K562 (cell line): ENCODE measurements around the gene ZNHIT2. TPM values are rescaled to one million over a fixed set of nuclear protein-coding genes. Genes with fewer than 3 reads are reported as not detected.

Source experiments
- BRD4 ChIP-seq: fragments of 200-600 bp; sonication (generic); IDR thresholded peaks from 2 replicates; pipeline ENCODE4 v1.6.1; 2017; ENCODE audit warnings: inconsistent platforms
- CBFB ChIP-seq: sonication (generic); formaldehyde crosslinking; IDR thresholded peaks from 2 replicates; pipeline ENCODE4 v1.4.0; 2020; ENCODE audit warnings: mild to moderate bottlenecking, missing genetic modification reagents
- CBX5 ChIP-seq: IDR thresholded peaks from 2 replicates; pipeline ENCODE4 v1.6.1; 2014; ENCODE audit warnings: low read depth, borderline replicate concordance
- CBX8 ChIP-seq: fragments of 200-600 bp; sonication (generic); IDR thresholded peaks from 2 replicates; pipeline ENCODE4 v1.6.1; 2012; ENCODE audit warnings: borderline replicate concordance, mixed run types, low read depth, mild to moderate bottlenecking, moderate library complexity, mixed read lengths, low read length, control low read depth, inconsistent platforms; ENCODE audit not compliant: poor library complexity, severe bottlenecking; ENCODE audit errors: extremely low read depth
- HIVEP1 ChIP-seq: fragments of 250-450 bp; sonication (Bioruptor Pico); IDR thresholded peaks from 2 replicates; pipeline ENCODE4 v1.4.0; 2020; ENCODE audit warnings: mild to moderate bottlenecking
- HLTF ChIP-seq: fragments of 450-650 bp; IDR thresholded peaks from 2 replicates; pipeline ENCODE4 v1.6.1; 2016
- MEIS2 ChIP-seq: fragments of 450-650 bp; IDR thresholded peaks from 2 replicates; pipeline ENCODE4 v1.6.1; 2014; ENCODE audit warnings: mild to moderate bottlenecking; ENCODE audit not compliant: partially characterized antibody
- MGA ChIP-seq: fragments of 450-650 bp; IDR thresholded peaks from 2 replicates; pipeline ENCODE4 v1.6.1; 2016; ENCODE audit warnings: mild to moderate bottlenecking, moderate library complexity
- NFIX ChIP-seq: fragments of 250-450 bp; sonication (Bioruptor Pico); IDR thresholded peaks from 2 replicates; pipeline ENCODE4 v1.4.0; 2020; ENCODE audit warnings: low read depth, mild to moderate bottlenecking, moderate library complexity
- SNRNP70 ChIP-seq: fragments of 200-400 bp; formaldehyde crosslinking; optimal IDR thresholded peaks from 2 replicates; pipeline ENCODE3; 2017; ENCODE audit warnings: low read depth, low read length
- SRSF3 ChIP-seq: fragments of 200-400 bp; formaldehyde crosslinking; IDR thresholded peaks from 2 replicates; pipeline ENCODE4 v1.6.1; 2016; ENCODE audit warnings: mild to moderate bottlenecking, low read length, moderate library complexity; ENCODE audit not compliant: insufficient read depth
- USF2 ChIP-seq: sonication (generic); formaldehyde crosslinking; IDR thresholded peaks from 2 replicates; pipeline ENCODE4 v1.5.0; 2020; ENCODE audit warnings: missing genetic modification reagents
- XRCC4 ChIP-seq: IDR thresholded peaks from one replicate; pipeline ENCODE4 v1.6.1; 2011; ENCODE audit not compliant: insufficient read depth, insufficient read length; ENCODE audit errors: extremely low read depth
- ZFP30 ChIP-seq: fragments of 250-450 bp; sonication (Bioruptor Pico); IDR thresholded peaks from 2 replicates; pipeline ENCODE4 v1.8.0; 2022; ENCODE audit warnings: moderate library complexity, mild to moderate bottlenecking, inconsistent platforms, borderline replicate concordance
- ZNF224 ChIP-seq: sonication (generic); formaldehyde crosslinking; IDR thresholded peaks from 2 replicates; pipeline ENCODE4 v1.8.0; 2022; ENCODE audit warnings: mild to moderate bottlenecking, missing genetic modification reagents
- polyA plus RNA-seq, 8 experiments: library from polyadenylated mRNA; depleted of rRNA in 4 of 8; stranded (reverse) in 5 of 8; unstranded in 3 of 8; fragments of >200 nt; fragmentation: Nextera tagmentation in 2 of 8; fragmentation: Illumina TruSeq in 1 of 8; extraction: Ambion mirVana in 2 of 8; extraction: Trizol in 1 of 8; gene quantifications; 2 replicates each; pipeline versions ENCODE4 v1.2.1 to v1.2.3, GENCODE V29; 2011 to 2014; ENCODE audit warnings: inconsistent platforms in 1 of 8, missing spikeins in 1 of 8
- total RNA-seq, 7 experiments: library from RNA; depleted of rRNA in 6 of 7; stranded (reverse); fragments of >200 nt in 6 of 7; fragmentation: Illumina TruSeq in 2 of 7; extraction: Trizol in 2 of 7; gene quantifications; 2 replicates each; pipeline versions ENCODE4 v1.2.1 to v1.2.3, GENCODE V29; 2011 to 2021; ENCODE audit warnings: low replicate concordance in 1 of 7

The ZNHIT2 gene
- total and polyA plus RNA-seq, 9 of the 15 experiments (the other 6 are each of a cell fraction or from before 2014, with no cell fraction given): 0.08 to 39.0 (median 2.5) TPM

DNA sequence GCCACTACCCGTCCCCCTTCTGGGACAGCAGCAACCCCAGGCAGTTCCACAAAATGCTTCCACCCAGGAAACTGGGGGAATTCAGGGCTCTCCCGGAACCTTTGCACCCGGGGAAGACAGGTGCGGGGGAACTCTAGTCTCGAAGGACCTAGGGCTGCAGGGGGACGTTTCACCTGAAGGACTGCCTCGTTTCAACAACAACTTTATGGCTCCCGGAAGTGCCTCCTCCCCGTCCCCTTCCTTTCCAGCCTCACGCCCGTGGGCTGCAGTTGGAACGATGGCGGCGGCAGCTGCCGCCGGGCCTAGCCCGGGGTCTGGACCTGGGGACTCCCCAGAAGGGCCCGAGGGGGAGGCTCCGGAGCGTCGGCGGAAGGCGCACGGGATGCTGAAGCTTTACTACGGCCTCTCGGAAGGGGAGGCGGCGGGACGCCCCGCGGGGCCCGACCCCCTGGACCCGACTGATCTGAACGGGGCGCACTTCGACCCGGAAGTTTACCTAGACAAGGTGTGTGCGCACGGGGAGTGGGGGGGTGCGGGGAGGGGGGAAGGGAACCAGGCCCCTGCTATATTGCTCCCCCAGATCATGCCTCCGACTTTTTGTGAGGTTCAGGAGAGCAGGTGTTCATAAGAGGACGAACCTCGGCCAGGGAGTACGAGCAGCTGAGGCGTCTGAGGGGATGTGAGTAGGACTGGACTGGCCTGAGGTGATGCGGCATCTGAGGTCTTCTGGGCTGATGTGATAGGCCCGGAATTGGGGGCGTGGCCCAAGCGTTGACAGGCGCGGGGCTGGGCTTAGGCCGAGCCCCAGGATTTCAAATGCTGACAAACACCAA is 21.3 kb downstream of the ZNHIT2 start, which contains the start of gene VPS51 (continued):
- TF ChIP-seq NFIX (CRISPR knock-in tag) (no peak), CBX5 (peak; percentile 75; the same call in 1 of the 2 replicates), MGA (no peak), CBX8 (no peak), ZFP30 (CRISPR knock-in tag) (no peak), BRD4 (peak; percentile 81; the same call in 1 of the 2 replicates), CBFB (CRISPR knock-in tag) (no peak; the same call in 1 of the 2 replicates), USF2 (no peak), HLTF (peak; percentile 79; the same call in 1 of the 2 replicates), HIVEP1 (CRISPR knock-in tag) (peak; percentile 72; the same call in 1 of the 2 replicates), ZNF224 (CRISPR knock-in tag) (no peak), MEIS2 (peak; percentile 87), XRCC4 (no peak), SNRNP70 (no peak), SRSF3 (no peak)
